Body of pancreas (tissue), 4 donors: Measurements from ENCODE around the gene GPATCH1. TPM values are rescaled to one million over a fixed set of nuclear protein-coding genes. Genes with fewer than 3 reads are reported as not detected.
"Not testable (repeated sequence)": the region's sequence is repeated elsewhere in the genome, so short reads cannot be mapped to it uniquely, and the experiment has no call there.

Source experiments
- ATAC-seq: fragments of 150-250 bp; one replicate; pipeline ENCODE4 v1.9.1; 2016
- DNase-seq, 4 donors: peaks; one replicate each; pipeline ENCODE4 v3.0.0-alpha.2; 2019
- H3K27ac ChIP-seq, 4 donors: fragments of 200-600 bp; sonication (generic); 1 replicate in 3 of 4; 2 replicates in 1 of 4; pipeline versions ENCODE4 v1.5.1 to v1.6.1; 2016 to 2019; ENCODE audit warnings: mild to moderate bottlenecking in 1 of 4, mixed read lengths in 1 of 4, moderate library complexity in 1 of 4
- H3K27me3 ChIP-seq, 2 donors: fragments of 200-600 bp; sonication (generic); one replicate each; pipeline ENCODE4 v1.6.0; 2016; ENCODE audit warnings: mild to moderate bottlenecking in 1 of 2
- H3K36me3 ChIP-seq, 2 donors: fragments of 200-600 bp; sonication (generic); replicated peaks in 1 of 2; 2 replicates each; pipeline ENCODE4 v1.5.1; 2016; ENCODE audit warnings: low read depth in 2 of 2; ENCODE audit not compliant: insufficient read depth in 1 of 2
- H3K4me1 ChIP-seq: fragments of 200-600 bp; sonication (generic); one replicate; pipeline ENCODE4 v1.6.0; 2016
- H3K4me3 ChIP-seq, 2 donors: fragments of 200-600 bp; sonication (generic); 1 replicate in 1 of 2; 2 replicates in 1 of 2; pipeline ENCODE4 v1.5.1; 2016 to 2019
- H3K9me3 ChIP-seq, 3 donors: fragments of 200-600 bp; sonication (generic); 1 replicate in 2 of 3; 2 replicates in 1 of 3; pipeline ENCODE4 v1.5.1; 2016
- CTCF ChIP-seq, 7 experiments: fragments of 450-650 bp in 4 of 7; fragments of 200-600 bp in 3 of 7; sonication (generic) in 3 of 7; IDR thresholded peaks; one replicate each; pipeline ENCODE4 v1.5.1; 2016 to 2019; ENCODE audit warnings: antibody characterized with exemption in 7 of 7
- POLR2A ChIP-seq, 3 donors: fragments of 450-650 bp; IDR thresholded peaks; one replicate each; pipeline ENCODE4 v1.6.1; 2016; ENCODE audit warnings: antibody characterized with exemption in 3 of 3, mild to moderate bottlenecking in 2 of 3
- WGBS, 2 donors: methylation state at CpG; one replicate each; pipeline ENCODE4 v1.1.5; 2017; 5-methylcytosine and 5-hydroxymethylcytosine counted together
- intact Hi-C: fragments of 100-400 bp; cut with DNase I; formaldehyde crosslinking; loops from one replicate; pipeline ENCODE4 v1.15.1; 2023
- total RNA-seq, 2 donors: library from RNA; depleted of rRNA; stranded (reverse); fragments of >200 nt; gene quantifications; one replicate each; pipeline ENCODE4 v1.1.0, GENCODE V29; 2016

Gene GPATCH1
- total RNA-seq, result 1 to 10 TPM; 6.6 to 7.0 TPM

- ATAC-seq, result peak; percentile 86
- TF ChIP-seq POLR2A (IDR thresholded peaks at IDR 0.05) (peak in 2 of 3 donors; percentile 61), CTCF (IDR thresholded peaks at IDR 0.05) (peak in 1 of 7 experiments; percentile 9)
- WGBS, 2 donors, result 0 to 1% methylated on average over 42 to 61 of the region's 62 CpGs
These were observed at the start of gene GPATCH1 for GRCh38 chr19:33080761-33081681. TSS of gene GPATCH1 (plus strand) at chr19:33081181. CDS start at chr19:33081194, 13 bp downstream.

GRCh38 chr19:33032218-33032781 lies 48.7 kb upstream of the GPATCH1 start:
- Histone ChIP-seq H3K36me3 (no peaks in the 10 kb centered on the region), H3K4me1 (peaks cover 6% of the 10 kb centered on the region), H3K27ac (peak overlapping the region in 3 of 4 donors; percentile 34 to 62 (median 62)), H3K27me3 (no peaks in the 10 kb centered on the region), H3K9me3 (no peaks in the 10 kb centered on the region), H3K4me3 (no peak overlapping the region)
- TF ChIP-seq CTCF (IDR thresholded peaks at IDR 0.05) (no peak), POLR2A (IDR thresholded peaks at IDR 0.05) (no peak)
- ATAC-seq (peak; percentile 76), DNase-seq (no peak)
- intact Hi-C loops, result no loop called here
- WGBS, 2 donors, result 64 to 74% methylated on average over 8 of the region's 8 CpGs

More at GRCh38 chr19:33080761-33081681, at the start of gene GPATCH1:
- H3K27me3 ChIP-seq, result no peaks in the 10 kb centered on the region
- intact Hi-C loops, result no loop called here
- peaks cover 10% of the 10 kb centered on the region for H3K4me1 ChIP-seq
- peak; percentile 83 to 93 (median 84) for DNase-seq
- H3K36me3 ChIP-seq, result no peaks in the 10 kb centered on the region
- H3K9me3 ChIP-seq, result no peaks in the 10 kb centered on the region
- peak within 1 kb of the TSS; percentile 64 to 92 for H3K4me3 ChIP-seq
- H3K27ac ChIP-seq, result peak within 1 kb of the TSS; percentile 34 to 66 (median 56)

DNA sequence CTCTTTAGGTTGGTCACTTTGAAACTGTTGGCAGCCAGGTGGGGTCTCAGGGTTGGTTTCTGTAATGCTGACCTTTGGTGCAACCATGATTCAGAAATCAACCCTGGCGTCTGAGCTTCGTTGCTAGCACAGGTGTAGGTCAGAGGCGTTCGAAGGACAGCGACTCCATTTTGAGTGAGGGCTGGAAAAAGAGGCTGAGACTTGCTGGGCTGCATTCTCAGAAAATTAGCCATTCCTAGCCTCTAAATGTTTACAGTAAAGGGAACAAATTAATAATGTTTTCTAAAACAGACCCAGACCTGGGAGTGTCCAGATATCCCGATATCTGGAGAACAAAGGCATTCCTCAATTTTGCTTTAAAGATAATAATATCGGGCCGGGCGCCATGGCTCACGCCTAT lies 45.5 kb upstream of the GPATCH1 start:
- peaks cover 32% of the 10 kb centered on the region for H3K4me1 ChIP-seq
- no peak for ATAC-seq
- intact Hi-C loops, result no loop called here
- 89% methylated on average over 10 of the region's 10 CpGs for WGBS, 2 donors
- no peaks in the 10 kb centered on the region for H3K9me3 ChIP-seq
- no peak for DNase-seq
- no peaks in the 10 kb centered on the region for H3K27me3 ChIP-seq
- TF ChIP-seq POLR2A (IDR thresholded peaks at IDR 0.05), result no peak
- TF ChIP-seq CTCF (IDR thresholded peaks at IDR 0.05), result no peak
- no peaks in the 10 kb centered on the region for H3K36me3 ChIP-seq
- no peak overlapping the region for H3K4me3 ChIP-seq
- no peak overlapping the region for H3K27ac ChIP-seq

DNA sequence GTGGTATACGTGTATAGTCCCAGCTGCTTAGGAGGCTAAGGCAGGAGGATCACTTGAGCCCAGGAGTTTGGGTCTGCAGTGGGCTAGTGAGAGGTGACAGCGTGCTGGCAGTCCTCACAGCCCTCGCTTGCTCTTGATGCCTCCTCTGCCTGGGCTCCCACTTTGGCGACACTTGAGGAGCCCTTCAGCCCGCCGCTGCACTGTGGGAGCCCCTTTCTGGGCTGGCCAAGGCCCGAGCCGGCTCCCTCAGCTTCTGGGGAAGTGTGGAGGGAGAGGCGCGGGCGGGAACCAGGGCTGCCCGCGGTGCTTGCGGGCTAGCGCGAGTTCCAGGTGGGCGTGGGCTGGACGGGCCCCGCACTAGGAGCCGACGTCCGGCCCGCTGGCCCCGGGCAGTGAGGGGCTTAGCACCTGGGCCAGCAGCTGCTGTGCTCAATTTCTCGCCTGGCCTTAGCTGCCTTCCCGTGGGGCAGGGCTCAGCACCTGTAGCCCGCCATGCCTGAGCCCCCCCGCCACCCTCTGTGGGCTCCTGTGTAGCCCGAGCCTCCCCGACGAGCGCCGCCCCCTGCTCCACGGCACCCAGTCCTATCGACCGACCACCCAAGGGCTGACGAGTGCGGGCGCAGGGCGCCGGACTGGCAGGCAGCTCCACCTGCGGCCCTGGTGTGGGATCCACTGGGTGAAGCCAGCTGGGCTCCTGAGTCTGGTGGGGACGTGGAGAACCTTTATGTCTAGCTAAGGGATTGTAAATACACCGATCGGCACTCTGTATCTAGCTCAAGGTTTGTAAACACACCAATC lies 44.4 kb upstream of the GPATCH1 start:
- H3K4me3 ChIP-seq, DNase-seq, H3K9me3 ChIP-seq, H3K27ac ChIP-seq, intact Hi-C loops, H3K27me3 ChIP-seq, H3K36me3 ChIP-seq, ATAC-seq: not testable (repeated sequence)
- H3K4me1 ChIP-seq, result peaks cover 38% of the 10 kb centered on the region
- WGBS, 2 donors, result 90 to 97% methylated on average over 16 to 40 of the region's 45 CpGs
